Measurements from ENCODE around the gene VSTM2L.

GRCh38 chr20:37880726-37881591 is 22.0 kb upstream of the VSTM2L start:
- TF ChIP-seq PBX3 (IDR thresholded peaks at IDR 0.05) = peak; percentile 27; the same call in 1 of the 2 replicates
- no peak for TF ChIP-seq JUND (IDR thresholded peaks at IDR 0.05)
- no peak for TF ChIP-seq CTCF (IDR thresholded peaks at IDR 0.05)
- TF ChIP-seq RAD21 (IDR thresholded peaks at IDR 0.05; ENCODE audit: low read length) = peak; percentile 37
- peak; percentile 65 for TF ChIP-seq TCF12 (IDR thresholded peaks at IDR 0.05)
- TF ChIP-seq REST (IDR thresholded peaks at IDR 0.05; ENCODE audit: low read depth, low read length) = no peak
- no peak for TF ChIP-seq GABPA (IDR thresholded peaks at IDR 0.05; ENCODE audit: low read depth)
- no peak for TF ChIP-seq YY1 (IDR thresholded peaks at IDR 0.05; ENCODE audit: low read depth)

Data from SK-N-SH (cell line).